GM10847 (cell line): Measurements from ENCODE around the gene RASEF.

ENCODE experiments used
- POLR2A ChIP-seq: IDR thresholded peaks from 2 replicates; pipeline ENCODE4 v1.6.1; 2011; ENCODE audit not compliant: insufficient read length; ENCODE audit errors: extremely low read depth

RASEF gene

DNA sequence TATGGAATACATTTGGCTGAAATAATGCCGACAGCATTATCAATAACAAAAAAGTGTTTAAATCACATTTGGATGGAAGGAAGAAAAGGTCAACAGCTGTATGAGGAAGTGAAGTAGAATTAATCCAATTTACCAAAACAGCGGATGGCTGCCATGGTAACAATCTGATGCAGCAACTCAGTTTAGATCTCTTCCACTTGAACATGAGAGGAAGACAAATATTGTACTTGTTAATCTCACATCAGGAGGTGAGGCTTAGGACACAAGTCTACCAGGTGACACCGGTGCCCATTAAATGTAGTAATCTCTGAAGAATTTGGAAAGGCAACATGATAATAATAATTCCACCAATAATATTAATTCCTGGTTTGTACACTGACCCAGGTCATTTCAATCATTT, 2.4 kb downstream of the RASEF start:
- no peak for TF ChIP-seq POLR2A

DNA sequence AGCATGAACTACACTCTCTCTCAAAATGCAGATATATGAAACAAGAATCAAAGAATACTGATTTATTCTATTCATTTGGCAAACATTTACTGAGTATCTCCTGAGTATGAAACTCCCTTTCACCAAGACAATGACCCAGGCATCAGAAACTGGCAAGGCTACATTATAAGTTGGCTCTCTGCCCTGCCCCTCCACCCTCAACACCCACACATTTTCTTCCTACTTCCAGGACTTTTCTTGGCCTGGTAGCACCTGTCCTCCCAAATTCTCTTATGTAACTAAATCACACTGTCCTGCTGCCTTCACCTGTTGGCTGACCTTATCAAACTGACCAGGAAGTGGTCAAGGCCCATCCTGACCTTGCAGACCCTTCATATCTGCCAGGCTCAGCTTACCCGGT, 3.5 kb downstream of the RASEF start:
- TF ChIP-seq POLR2A = no peak

DNA sequence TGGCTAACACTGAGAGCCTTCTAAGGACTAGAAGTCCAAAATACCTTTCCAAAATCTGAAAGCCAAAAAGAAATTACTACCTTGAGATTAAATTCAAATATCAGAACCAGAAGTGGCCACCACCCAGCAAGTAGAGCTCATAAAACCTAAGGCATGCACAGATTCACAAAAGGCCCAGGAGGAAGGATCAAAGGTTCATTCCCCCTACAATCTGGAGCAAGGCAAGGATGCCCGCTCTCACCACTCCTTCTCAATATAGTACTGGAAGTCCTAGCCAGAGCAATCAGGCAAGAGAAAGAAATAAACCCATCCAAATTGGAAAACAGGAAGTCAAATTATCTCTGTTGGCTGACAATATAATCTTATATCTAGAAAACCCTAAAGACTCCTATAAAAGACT, 6.0 kb downstream of the RASEF start:
- TF ChIP-seq POLR2A = no peak

DNA sequence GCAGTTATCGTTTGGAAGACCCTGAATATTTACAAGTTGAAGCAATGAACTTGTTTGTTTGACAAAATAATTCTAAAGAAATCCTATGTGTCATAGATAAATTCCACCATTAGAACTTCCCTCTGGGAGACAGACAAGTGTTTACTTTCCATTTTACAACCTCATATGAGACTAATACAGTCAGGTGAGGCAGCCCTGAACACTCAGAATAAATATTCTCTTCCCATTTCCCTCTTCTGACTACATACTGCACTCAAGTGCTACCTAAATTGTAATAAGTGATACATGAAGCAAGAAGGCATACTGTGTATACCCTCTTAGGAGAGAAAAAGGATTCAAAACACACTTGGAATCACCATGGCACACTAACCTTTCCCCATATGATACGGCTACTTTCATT, 6.8 kb downstream of the RASEF start:
- no peak for TF ChIP-seq POLR2A

DNA sequence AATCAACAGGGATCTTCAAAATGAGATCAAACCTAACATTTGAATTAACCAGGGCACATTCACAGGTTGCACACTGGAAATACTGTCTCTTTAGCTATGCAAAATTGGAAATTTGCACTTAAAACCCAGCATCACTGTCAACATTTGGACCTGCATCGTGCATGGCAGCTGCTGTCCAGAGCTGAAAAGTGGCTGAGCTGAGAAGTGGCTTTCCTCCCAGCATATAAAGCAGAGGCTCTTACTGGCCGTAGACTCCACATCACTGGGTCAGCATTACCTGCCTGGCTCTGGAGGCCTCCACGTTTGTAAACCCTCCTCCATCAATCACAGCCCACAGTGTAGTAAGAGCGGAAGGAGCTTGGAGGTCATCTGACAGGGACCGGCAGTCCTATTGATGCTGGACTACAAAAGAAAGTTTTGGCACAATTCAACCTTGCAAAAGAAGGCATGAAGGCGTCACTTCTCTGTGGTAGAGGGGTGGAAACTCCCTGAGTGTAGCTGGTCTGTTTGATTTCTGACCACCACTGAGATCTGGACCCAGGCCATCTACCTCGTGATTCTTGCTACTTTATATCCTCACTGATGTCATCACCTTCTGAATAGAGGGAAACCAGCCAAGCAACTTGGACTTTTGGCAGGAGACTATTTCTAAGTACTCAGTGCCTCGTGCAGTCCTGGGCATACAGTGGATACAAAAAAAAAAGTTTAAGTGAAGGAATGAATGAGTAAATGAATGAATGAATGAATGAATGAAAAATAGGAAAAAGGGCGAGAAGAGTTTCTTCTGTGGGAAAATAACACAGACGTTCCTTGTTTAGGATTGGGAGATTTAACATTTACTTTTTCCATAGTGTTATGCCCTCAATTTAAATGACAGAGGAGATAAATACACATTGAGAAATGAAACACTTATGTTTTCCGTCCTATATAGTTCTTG, 14.8 kb downstream of the RASEF start:
- TF ChIP-seq POLR2A = no peak

DNA sequence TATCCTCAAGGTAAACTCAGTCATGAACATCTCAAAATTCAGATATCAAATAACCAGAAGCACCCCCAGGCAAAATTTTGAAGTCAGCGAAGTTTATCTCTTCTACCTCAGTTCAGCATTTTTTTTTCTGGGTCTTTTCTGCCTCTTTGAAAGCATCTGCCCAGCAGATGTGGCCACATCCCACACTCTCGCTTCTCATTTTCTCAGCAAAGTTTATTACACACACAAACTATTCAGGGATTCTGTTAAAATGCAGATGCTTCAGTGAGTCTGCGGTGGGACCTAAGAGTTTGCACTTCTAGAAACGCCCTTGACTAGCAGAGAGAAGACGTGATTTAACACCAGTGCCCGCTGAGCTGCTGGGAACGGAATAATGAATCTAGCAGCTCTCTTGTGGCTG, 19.3 kb downstream of the RASEF start:
- no peak for TF ChIP-seq POLR2A

DNA sequence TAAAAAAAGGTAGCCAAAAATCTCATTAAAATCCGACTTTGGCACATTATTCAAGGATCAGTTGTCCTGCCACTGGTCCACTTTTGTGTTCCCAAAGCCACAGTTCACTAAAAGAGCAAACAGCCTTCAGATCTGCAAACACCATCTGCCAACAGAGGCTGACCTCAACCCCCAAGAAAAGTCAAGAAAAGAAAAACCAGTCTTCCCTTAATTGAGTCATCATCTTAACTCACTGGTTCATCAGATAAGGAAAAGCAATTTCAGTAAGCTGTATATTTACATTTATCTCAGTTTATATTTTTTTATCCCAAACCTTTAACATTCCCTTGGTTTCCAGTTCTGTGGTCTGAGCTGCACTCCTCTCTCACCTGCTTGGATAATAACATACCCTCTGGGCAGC, 21.2 kb downstream of the RASEF start:
- TF ChIP-seq POLR2A = no peak

DNA sequence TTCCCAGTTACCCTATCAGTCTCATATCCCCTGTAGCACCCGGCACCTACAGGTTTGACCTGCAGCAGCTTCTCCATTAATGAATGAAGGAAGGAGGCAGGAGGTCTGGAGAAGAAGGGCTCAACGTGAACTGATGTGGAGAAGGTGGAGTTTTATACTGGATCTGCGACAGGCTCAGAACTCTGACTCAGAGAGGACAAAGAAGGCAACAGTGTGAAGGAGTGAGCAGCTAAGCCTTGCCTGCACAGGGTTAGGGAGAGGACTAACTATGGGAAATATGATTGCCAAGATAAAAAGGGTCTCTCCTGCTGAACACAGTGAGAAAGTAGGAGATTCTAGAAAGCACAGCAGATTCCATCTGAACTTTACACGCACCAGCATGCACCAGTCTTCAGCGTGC, 23.6 kb downstream of the RASEF start:
- TF ChIP-seq POLR2A = no peak

DNA sequence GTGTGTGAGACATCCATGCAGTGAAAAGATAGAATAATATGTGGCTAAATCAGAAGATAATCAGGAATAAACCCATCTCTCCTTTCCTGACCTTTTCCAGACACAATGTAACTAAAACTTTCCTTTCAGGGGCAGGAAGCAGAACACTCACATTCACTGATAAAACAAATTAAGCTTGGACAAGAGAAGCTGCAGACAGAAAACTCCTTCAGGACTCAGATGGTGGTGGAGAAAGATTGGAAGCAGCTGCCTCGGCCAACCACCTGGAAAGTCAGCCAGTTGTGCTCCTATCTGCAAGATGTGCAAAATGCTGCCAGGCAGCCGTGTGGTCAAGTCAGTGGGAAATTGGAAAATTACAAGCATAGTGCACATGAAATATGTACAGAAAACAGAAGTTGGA, 26.9 kb downstream of the RASEF start:
- TF ChIP-seq POLR2A = no peak

DNA sequence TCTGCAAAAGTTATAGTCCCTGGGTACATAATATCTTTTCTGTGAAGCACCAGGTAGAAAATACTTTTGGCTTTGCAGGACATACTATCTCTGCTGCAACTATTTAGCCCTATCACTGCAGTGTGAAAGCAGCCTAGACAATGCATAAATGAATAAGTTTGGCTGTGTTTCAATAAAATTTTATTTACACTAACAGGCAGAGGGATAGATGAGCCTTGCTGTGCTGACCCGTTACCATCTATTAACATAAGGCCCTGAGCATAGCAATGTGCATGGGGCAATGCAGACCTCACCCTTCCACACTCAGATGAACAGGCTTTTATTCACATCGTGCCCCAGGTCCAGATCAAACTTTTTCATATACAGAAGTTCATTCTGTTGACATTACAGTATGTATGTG, 27.8 kb downstream of the RASEF start:
- no peak for TF ChIP-seq POLR2A

DNA sequence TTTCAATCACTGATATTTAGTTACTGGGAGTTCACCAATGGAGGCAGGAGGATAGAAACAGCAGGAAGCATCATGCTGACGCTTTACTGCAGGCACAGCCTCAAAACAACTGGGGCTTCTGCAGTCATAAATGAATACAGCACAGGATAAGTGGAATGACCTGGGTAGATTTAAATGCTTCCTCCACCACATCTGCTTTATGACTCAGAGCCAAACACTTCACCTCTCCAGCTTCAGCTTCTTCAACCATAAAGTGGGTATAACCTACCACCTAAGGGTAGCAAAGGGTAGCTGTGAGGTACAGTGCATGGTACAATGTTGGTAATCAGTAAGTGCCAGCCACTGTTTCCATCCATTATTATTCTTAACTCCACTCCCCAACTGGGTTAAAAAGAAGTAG, 28.4 kb downstream of the RASEF start:
- TF ChIP-seq POLR2A = no peak

DNA sequence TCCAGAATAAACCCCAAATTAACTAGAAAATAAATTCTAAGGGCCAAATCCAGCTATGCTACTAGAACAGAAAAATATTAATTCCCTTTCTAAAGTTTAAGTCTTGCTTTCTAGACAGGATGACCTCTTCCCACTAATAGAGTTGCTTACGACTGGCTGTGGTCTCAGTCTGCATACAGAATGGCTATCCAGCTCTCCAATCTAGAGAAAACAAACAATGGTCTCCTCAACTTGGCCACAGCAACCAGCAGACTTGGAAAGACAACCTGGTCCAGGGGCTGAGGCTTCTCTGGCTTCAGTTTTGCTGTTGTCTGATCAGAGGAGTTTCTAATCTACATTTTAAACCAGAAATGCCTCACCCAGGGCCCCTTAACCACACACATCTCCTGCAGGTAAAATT, 28.9 kb downstream of the RASEF start:
- no peak for TF ChIP-seq POLR2A

DNA sequence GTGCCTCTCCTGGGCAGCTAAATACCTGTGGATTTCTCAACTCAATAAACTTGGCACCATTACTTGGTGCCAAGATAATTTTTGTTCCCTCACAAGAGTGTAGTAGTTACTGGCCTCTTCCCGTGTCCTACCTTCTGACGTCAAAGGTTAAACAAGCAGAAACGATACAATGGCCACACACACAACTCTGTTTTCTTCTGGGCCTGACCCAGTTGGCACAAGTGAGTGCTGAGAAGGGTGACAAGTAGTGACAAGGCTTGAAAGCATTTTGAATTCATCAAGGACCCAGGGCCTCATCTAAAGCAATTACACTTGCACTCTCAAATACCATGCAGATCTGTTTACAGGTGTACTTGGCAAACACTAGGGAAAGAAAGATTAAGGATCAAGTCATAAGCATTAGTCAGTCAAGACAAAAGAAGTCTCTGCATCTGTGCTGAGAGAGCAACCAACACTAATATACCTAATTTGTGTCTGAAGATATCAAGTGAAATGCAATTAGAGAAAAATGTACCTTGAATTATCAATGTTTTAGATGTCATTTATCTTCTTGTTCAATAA, 30.8 kb downstream of the RASEF start:
- TF ChIP-seq POLR2A = no peak

DNA sequence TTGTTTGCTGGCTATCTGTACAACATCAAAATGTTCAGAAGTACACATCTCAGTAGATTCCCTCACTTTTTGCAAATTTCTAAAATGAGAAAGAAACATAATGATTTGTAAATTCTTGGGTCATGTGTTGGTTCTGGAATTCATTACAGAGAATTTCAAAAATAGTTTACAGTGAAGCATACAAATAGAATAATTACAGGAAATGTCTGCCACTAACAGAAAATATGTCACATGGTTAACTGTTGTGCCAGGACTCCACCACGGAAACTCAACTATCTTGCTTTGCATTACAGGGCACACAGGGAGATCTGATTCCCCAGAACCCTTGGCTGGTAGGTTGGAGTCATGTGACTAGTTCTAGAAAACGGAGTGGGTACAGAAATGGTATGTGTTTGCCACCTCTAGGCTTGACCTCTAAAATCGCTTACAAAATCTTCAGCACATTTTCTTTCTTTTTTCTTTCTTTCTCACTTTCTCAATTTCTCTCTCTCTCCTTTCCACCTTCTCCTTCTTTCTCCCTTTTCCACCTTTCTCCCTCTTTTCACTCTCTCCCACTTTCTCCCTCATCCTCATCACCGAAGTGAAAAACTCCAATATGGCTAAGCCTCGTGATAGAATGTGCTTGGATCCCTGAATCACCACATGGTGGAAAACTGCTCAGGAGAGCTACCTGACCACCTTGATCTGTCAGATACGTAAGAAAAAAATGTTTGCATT, 32.4 kb downstream of the RASEF start:
- TF ChIP-seq POLR2A = no peak

DNA sequence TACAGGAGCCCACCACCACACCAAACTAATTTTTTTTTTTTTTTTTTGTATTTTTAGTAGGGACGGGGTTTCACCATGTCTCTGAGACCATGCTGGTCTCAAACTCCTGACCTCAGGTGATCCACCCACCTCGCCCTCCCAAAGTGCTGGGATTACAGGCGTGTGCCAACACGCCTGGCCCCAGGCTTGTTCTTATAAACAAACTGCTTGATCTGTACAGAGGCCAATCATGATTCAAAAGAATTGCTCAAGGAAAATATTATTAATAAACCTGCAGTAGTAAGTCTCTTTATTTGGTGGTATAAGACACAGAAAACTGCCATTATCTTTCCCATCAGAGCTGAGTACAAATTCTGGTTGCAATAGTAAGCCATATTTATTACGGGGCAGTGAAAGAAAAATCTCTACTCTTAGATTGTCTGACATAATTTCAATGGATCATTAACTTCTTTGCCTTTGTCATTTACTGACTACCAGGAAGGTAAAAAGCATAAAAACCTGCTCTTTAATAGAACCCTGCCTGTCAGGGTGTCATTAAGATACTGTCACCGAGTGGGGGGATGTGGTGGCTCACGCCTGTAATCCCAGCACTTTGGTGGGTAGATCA, 33.3 kb downstream of the RASEF start:
- no peak for TF ChIP-seq POLR2A
